Measurements from ENCODE around the gene TFDP2. TPM values are rescaled to one million over a fixed set of nuclear protein-coding genes. Genes with fewer than 3 reads are reported as not detected.
A peak's percentile ranks its signal among the peaks of the same experiment; 100 is the strongest.

Gene TFDP2
- total RNA-seq, 2 experiments from 2014 or later, result 99.9 to 169 TPM

- Histone ChIP-seq H3K79me2 (ENCODE audit: insufficient read depth, low read depth, low read length) (peaks cover 53% of the 10 kb centered on the region), H3K4me2 (ENCODE audit: low read length) (peak overlapping the region; percentile 95), H3K27ac (ENCODE audit: low read depth, low read length, poor library complexity, severe bottlenecking) (peak overlapping the region; percentile 80), H2AFZ (ENCODE audit: low read length) (peak overlapping the region; percentile 13; the same call in 1 of the 2 replicates), H3K9me3 (ENCODE audit: low read length) (peaks cover 9% of the 10 kb centered on the region; the same call in 1 of the 2 replicates), H4K20me1 (ENCODE audit: insufficient read depth, low read length) (no peaks in the 10 kb centered on the region), H3K9me2 (ENCODE audit: insufficient read depth, low read length) (no peaks in the 10 kb centered on the region), H3K4me1 (ENCODE audit: insufficient read depth, low read length, poor library complexity, severe bottlenecking) (peaks cover 45% of the 10 kb centered on the region), H3K4me3 (ENCODE audit: low read depth, low read length, poor library complexity, severe bottlenecking) (peak overlapping the region; percentile 84), H3K36me3 (ENCODE audit: insufficient read depth, low read length) (peaks cover 23% of the 10 kb centered on the region)
- POLR2A ChIA-PET, result interaction anchor here (0.6 to 2.2 kb wide), 12 partner anchors 8 to 547 kb away, joined by 3 to 9 read pairs (median 4); no protein-coding TSS in a partner anchor
- TF ChIP-seq CTCF (conservative IDR thresholded peaks at IDR 0.05; ENCODE audit: low read length), result no peak
- TF ChIP-seq EZH2phosphoT487 (IDR thresholded peaks at IDR 0.05; ENCODE audit: borderline replicate concordance, low read depth, low read length), result no peak
- no TSS peak for BruUV-seq (replicated peaks)
- intact Hi-C loops (cut with micrococcal nuclease; ENCODE audit: unreplicated experiment), result loop anchor here (2.0 to 10.0 kb wide), 4 partner anchors 67 to 1945 kb away; partner anchors contain the start of genes DIPK2A, RNF7 and U2SURP
- CTCF ChIA-PET (ENCODE audit: unreplicated experiment), result no interaction called here
- no peak for DNase-seq (ENCODE audit: low spot score)
These were observed 119.6 kb downstream of the TFDP2 start for GRCh38 chr3:142029791-142030190.

- peaks cover 30% of the 10 kb centered on the region for H3K36me3 ChIP-seq (ENCODE audit: insufficient read depth, low read length)
- peak overlapping the region; percentile 80 for H3K27ac ChIP-seq (ENCODE audit: low read depth, low read length, poor library complexity, severe bottlenecking)
- H3K79me2 ChIP-seq (ENCODE audit: insufficient read depth, low read depth, low read length), result peaks cover 59% of the 10 kb centered on the region
- ChIA-PET CTCF (ENCODE audit: unreplicated experiment) (interaction anchor here (0.6 kb wide), 1 partner anchor 137 kb away, joined by 3 read pairs; no protein-coding TSS in a partner anchor), POLR2A (interaction anchor here (0.6 to 2.2 kb wide), 18 partner anchors 9 to 548 kb away, joined by 3 to 11 read pairs (median 5); no protein-coding TSS in a partner anchor)
- peak; percentile 54 for DNase-seq (ENCODE audit: low spot score)
- BruUV-seq (replicated peaks), result no TSS peak
- H3K4me2 ChIP-seq (ENCODE audit: low read length), result peak overlapping the region; percentile 95
- H3K4me3 ChIP-seq (ENCODE audit: low read depth, low read length, poor library complexity, severe bottlenecking), result peak overlapping the region; percentile 84
- peak overlapping the region; percentile 13; the same call in 1 of the 2 replicates for H2AFZ ChIP-seq (ENCODE audit: low read length)
- no peaks in the 10 kb centered on the region for H3K9me2 ChIP-seq (ENCODE audit: insufficient read depth, low read length)
- no peaks in the 10 kb centered on the region for H4K20me1 ChIP-seq (ENCODE audit: insufficient read depth, low read length)
- no peak for TF ChIP-seq EZH2phosphoT487 (IDR thresholded peaks at IDR 0.05; ENCODE audit: borderline replicate concordance, low read depth, low read length)
- no peak for TF ChIP-seq CTCF (conservative IDR thresholded peaks at IDR 0.05; ENCODE audit: low read length)
- intact Hi-C loops (cut with micrococcal nuclease; ENCODE audit: unreplicated experiment), result loop anchor here (2.0 to 10.0 kb wide), 4 partner anchors 68 to 1946 kb away; partner anchors contain the start of genes DIPK2A, RNF7 and U2SURP
- H3K9me3 ChIP-seq (ENCODE audit: low read length), result peaks cover 9% of the 10 kb centered on the region; the same call in 1 of the 2 replicates
- H3K4me1 ChIP-seq (ENCODE audit: insufficient read depth, low read length, poor library complexity, severe bottlenecking), result peaks cover 49% of the 10 kb centered on the region
These were observed 120.2 kb downstream of the TFDP2 start for GRCh38 chr3:142029052-142029642.
